Stimulated activated CD8-positive, alpha-beta memory T cell treated with anti-CD3 and anti-CD28 coated beads, Interleukin-4, amount 100 ng/mL, for 48 hours (primary cell): ENCODE results near the gene SF3A2.
A peak's percentile ranks its signal among the peaks of the same experiment; 100 is the strongest.
"Not testable (repeated sequence)": the region's sequence is repeated elsewhere in the genome, so short reads cannot be mapped to it uniquely, and the experiment has no call there.

Experiments used
- DNase-seq: peaks from one replicate; pipeline ENCODE4 v3.0.0-alpha.2; 2020

The SF3A2 gene

GRCh38 chr19:2277138-2277537 is 40.5 kb downstream of the SF3A2 start:
- no peak for DNase-seq

- DNase-seq: no peak
These were observed 42.0 kb downstream of the SF3A2 start for GRCh38 chr19:2278459-2279158.

- DNase-seq: no peak
These were observed 44.1 kb downstream of the SF3A2 start for GRCh38 chr19:2280633-2281264.

GRCh38 chr19:2281265-2282061 is 44.8 kb downstream of the SF3A2 start:
- not testable (repeated sequence) for DNase-seq

GRCh38 chr19:2282062-2282861 is 45.6 kb downstream of the SF3A2 start, which contains the start of gene PEAK3:
PEAK3 (minus strand) TSS chr19:2282175; CDS start chr19:2280931, 1,244 bp downstream.
- peak; percentile 54 for DNase-seq

- DNase-seq: no peak
These were observed 46.2 kb downstream of the SF3A2 start for GRCh38 chr19:2282862-2283237.

- no peak for DNase-seq
These were observed 47.3 kb downstream of the SF3A2 start for GRCh38 chr19:2283835-2284507.

- DNase-seq: no peak
These were observed 49.9 kb downstream of the SF3A2 start for GRCh38 chr19:2286402-2287140.

- DNase-seq: no peak
These were observed 51.1 kb downstream of the SF3A2 start for GRCh38 chr19:2287585-2288337.

- DNase-seq: no peak
These were observed 51.8 kb downstream of the SF3A2 start for GRCh38 chr19:2288338-2288817.

- DNase-seq: no peak
These were observed 52.4 kb downstream of the SF3A2 start for GRCh38 chr19:2288818-2289713.

GRCh38 chr19:2289714-2290435 is 53.3 kb downstream of the SF3A2 start:
- peak; percentile 59 for DNase-seq

GRCh38 chr19:2290441-2291184 is 54.0 kb downstream of the SF3A2 start:
- no peak for DNase-seq

- no peak for DNase-seq
These were observed 54.6 kb downstream of the SF3A2 start for GRCh38 chr19:2291185-2291751.

- no peak for DNase-seq
These were observed 58.2 kb downstream of the SF3A2 start for GRCh38 chr19:2294687-2295335.

GRCh38 chr19:2296141-2296540 is 59.5 kb downstream of the SF3A2 start:
- DNase-seq: no peak
